Uterus (tissue), 4 donors: ENCODE measurements around the gene ASIP. TPM values are rescaled to one million over a fixed set of nuclear protein-coding genes. Genes with fewer than 3 reads are reported as not detected.
"Not testable (repeated sequence)": the region's sequence is repeated elsewhere in the genome, so short reads cannot be mapped to it uniquely, and the experiment has no call there.

ENCODE experiments used
- DNase-seq, 2 donors: peaks; one replicate each; pipeline ENCODE4 v3.0.0-alpha.2; 2019 to 2020
- H3K27ac ChIP-seq, 2 donors: fragments of 200-600 bp; sonication (generic); 1 replicate in 1 of 2; 2 replicates in 1 of 2; pipeline ENCODE4 v1.5.1; 2016 to 2018
- H3K27me3 ChIP-seq, 2 donors: fragments of 200-600 bp; sonication (generic); one replicate each; pipeline ENCODE4 v1.5.1; 2018 to 2019; ENCODE audit warnings: control low read depth in 1 of 2
- H3K36me3 ChIP-seq, 2 donors: fragments of 200-600 bp; sonication (generic); one replicate each; pipeline ENCODE4 v1.5.1; 2019; ENCODE audit warnings: control low read depth in 1 of 2
- H3K4me1 ChIP-seq, 2 donors: fragments of 200-600 bp; sonication (generic); one replicate each; pipeline ENCODE4 v1.5.1; 2018 to 2019; ENCODE audit warnings: control low read depth in 1 of 2
- H3K4me3 ChIP-seq, 2 donors: fragments of 200-600 bp; sonication (generic); 1 replicate in 1 of 2; 2 replicates in 1 of 2; pipeline ENCODE4 v1.5.1; 2018 to 2019; ENCODE audit warnings: mild to moderate bottlenecking in 1 of 2
- H3K9me3 ChIP-seq, 2 donors: fragments of 200-600 bp; sonication (generic); one replicate each; pipeline ENCODE4 v1.5.1; 2019; ENCODE audit warnings: control low read depth in 1 of 2
- POLR2A ChIP-seq, 2 donors: fragments of 450-650 bp; IDR thresholded peaks; one replicate each; pipeline ENCODE4 v1.6.1; 2016; ENCODE audit warnings: antibody characterized with exemption in 2 of 2, mild to moderate bottlenecking in 1 of 2, moderate library complexity in 1 of 2
- intact Hi-C: fragments of 100-400 bp; cut with DNase I; formaldehyde crosslinking; loops from one replicate; pipeline ENCODE4 v1.15.1; 2023; ENCODE audit warnings: low total_unique reads
- total RNA-seq, 4 donors: library from RNA; depleted of rRNA in 3 of 4; stranded (reverse); fragments of >200 nt in 3 of 4; gene quantifications; one replicate each; pipeline versions ENCODE4 v1.1.0 to v1.2.4, GENCODE V29; 2014 to 2023
- TF ChIP-seq, protein P1 (sequence below), 4 experiments: fragments of 200-600 bp in 2 of 4; fragments of 450-650 bp in 2 of 4; sonication (generic) in 2 of 4; IDR thresholded peaks; one replicate each; pipeline ENCODE4 v1.5.1; 2016 to 2019; ENCODE audit warnings: antibody characterized with exemption in 4 of 4, mild to moderate bottlenecking in 2 of 4, moderate library complexity in 1 of 4
- donor health status: DM: yes; HTN: yes; CAD: no.

The ASIP gene
- total RNA-seq, 4 donors from 2014 or later: not detected

DNA sequence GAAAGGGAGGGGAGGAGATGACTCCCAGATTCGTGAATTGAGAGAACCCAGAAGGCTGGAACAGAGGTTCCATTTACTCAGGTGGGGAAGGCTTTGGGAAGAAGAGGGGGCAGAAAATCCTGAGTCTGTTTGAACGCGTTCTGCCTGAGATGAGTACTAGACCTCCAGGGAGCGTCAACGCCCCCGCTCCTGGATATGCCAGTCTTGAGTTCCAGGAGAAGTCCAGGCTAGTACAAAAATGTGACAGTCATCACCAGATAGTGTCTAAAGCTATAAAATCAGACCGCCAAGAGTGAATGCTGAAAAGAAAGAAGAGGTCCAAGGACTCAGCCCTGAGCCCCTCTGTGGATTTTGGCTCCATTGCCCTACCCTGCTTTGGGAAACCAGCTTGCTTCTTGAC lies 53.3 kb downstream of the ASIP start:
- Histone ChIP-seq H3K4me1 (no peaks in the 10 kb centered on the region), H3K36me3 (no peaks in the 10 kb centered on the region), H3K27ac (no peak overlapping the region), H3K27me3 (no peaks in the 10 kb centered on the region), H3K4me3 (no peak overlapping the region), H3K9me3 (no peaks in the 10 kb centered on the region)
- TF ChIP-seq, protein P1, sequence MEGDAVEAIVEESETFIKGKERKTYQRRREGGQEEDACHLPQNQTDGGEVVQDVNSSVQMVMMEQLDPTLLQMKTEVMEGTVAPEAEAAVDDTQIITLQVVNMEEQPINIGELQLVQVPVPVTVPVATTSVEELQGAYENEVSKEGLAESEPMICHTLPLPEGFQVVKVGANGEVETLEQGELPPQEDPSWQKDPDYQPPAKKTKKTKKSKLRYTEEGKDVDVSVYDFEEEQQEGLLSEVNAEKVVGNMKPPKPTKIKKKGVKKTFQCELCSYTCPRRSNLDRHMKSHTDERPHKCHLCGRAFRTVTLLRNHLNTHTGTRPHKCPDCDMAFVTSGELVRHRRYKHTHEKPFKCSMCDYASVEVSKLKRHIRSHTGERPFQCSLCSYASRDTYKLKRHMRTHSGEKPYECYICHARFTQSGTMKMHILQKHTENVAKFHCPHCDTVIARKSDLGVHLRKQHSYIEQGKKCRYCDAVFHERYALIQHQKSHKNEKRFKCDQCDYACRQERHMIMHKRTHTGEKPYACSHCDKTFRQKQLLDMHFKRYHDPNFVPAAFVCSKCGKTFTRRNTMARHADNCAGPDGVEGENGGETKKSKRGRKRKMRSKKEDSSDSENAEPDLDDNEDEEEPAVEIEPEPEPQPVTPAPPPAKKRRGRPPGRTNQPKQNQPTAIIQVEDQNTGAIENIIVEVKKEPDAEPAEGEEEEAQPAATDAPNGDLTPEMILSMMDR (IDR thresholded peaks at IDR 0.05): no peak
- no peak for TF ChIP-seq POLR2A (IDR thresholded peaks at IDR 0.05)
- intact Hi-C loops: no loop called here
- no peak for DNase-seq

DNA sequence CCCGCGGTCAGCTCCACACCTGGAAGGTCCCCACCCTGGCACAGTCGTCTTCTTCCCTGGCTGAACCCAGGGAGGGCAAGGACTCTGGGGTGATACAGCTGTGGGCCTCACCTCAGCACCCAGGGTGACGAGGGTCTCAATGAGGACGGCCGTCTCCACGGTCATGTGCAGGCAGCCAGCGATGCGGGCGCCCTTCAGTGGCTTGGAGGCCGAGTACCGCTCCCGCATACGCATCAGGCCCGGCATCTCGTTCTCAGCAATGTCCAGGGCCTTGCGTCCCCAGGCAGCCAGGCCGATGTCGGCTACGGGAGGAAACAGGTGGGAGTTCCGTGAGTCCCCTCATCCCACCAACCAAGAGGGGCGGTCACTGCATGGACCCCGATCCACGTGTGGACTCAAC lies 54.1 kb downstream of the ASIP start:
- H3K36me3 ChIP-seq: no peaks in the 10 kb centered on the region
- intact Hi-C loops: no loop called here

DNA sequence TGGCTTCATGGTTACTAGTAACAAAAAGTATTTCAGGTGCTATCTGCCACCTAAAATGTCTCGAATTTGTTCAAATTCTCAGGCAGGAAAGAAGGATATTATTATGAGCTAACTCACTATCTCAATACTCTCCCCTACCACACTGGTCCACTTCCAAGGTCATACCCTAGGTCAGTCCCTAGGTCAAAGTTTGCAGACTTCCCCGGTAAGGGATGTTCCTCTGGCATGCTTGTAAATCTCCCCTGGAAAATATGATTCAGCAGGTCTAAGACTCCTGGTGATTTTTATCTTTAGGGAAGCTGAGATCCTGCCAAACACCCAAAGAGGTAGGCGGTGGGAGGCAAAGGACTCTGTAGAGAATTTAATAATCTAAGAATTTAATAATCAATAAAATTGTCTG lies 55.2 kb downstream of the ASIP start:
- no peaks in the 10 kb centered on the region for H3K36me3 ChIP-seq
- no peaks in the 10 kb centered on the region for H3K27me3 ChIP-seq
- no peak for TF ChIP-seq POLR2A (IDR thresholded peaks at IDR 0.05)
- H3K4me3 ChIP-seq: no peak overlapping the region
- intact Hi-C loops: no loop called here
- no peaks in the 10 kb centered on the region for H3K4me1 ChIP-seq
- H3K9me3 ChIP-seq: no peaks in the 10 kb centered on the region
- no peak for DNase-seq
- no peak overlapping the region for H3K27ac ChIP-seq

More for the DNA sequence above, 54.1 kb downstream of the ASIP start:
- no peak for DNase-seq
- H3K4me3 ChIP-seq: no peak overlapping the region
- H3K27ac ChIP-seq: no peak overlapping the region
- H3K4me1 ChIP-seq: no peaks in the 10 kb centered on the region
- TF ChIP-seq, protein P1 (IDR thresholded peaks at IDR 0.05): no peak
- no peak for TF ChIP-seq POLR2A (IDR thresholded peaks at IDR 0.05)
- H3K27me3 ChIP-seq: no peaks in the 10 kb centered on the region
- H3K9me3 ChIP-seq: no peaks in the 10 kb centered on the region

DNA sequence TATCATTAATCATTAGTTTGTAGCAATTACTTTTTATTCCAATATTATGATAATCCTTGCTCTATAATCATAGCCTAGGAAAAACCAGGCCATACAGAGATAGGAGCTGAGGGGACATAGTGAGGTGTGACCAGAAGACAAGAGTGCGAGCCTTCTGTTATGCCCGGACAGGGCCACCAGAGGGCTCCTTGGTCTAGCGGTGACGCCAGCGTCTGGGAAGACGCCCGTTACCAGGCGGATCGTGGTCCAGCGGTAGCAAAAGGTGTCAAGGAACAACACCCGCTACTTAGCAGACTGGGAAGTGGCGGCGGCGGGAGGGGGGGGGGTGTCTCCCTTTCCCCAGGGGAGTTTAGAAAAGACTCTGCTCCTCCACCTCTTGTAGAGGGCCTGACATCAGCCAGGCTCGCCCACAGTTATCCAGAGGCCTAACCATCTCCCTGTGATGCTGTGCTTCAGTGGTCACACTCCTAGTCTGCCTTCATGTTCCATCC lies 57.1 kb downstream of the ASIP start:
- H3K27ac ChIP-seq, H3K27me3 ChIP-seq, intact Hi-C loops, H3K36me3 ChIP-seq, DNase-seq, H3K4me1 ChIP-seq, H3K4me3 ChIP-seq, H3K9me3 ChIP-seq: not testable (repeated sequence)

DNA sequence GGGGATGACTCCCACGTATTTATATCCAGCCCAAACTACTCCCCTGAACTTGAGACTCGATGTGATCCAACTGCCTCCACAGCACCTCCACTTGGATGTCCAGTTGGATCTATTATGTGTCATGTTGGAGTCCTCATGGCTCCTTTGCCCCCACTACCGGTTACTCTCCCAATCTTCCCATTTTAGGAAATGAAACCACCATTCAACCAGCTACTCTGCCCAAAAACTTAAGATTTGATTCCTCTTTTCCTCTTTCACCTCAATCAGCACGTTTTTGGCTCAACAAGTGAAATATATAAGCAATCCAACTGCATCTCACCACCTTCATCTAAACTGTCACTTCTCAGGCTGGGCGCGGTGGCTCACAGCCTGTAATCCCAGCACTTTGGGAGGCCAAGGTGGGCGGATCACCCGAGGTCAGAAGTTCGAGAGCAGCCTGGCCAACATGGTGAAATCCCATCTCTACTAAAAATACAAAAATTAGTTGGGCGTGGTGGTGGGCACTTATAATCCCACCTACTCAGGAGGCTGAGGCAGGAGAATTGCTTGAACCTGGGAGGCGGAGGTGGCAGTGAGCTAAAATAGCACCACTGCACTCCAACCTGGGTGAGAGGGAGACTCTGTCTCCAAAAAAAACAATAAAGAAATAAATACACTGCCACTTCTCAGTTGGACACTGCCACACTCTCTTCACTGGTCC lies 58.5 kb downstream of the ASIP start:
- H3K27me3 ChIP-seq: no peaks in the 10 kb centered on the region
- no peak for DNase-seq
- TF ChIP-seq, protein P1 (IDR thresholded peaks at IDR 0.05): no peak
- no peak for TF ChIP-seq POLR2A (IDR thresholded peaks at IDR 0.05)
- H3K4me1 ChIP-seq: no peaks in the 10 kb centered on the region
- no peak overlapping the region for H3K27ac ChIP-seq
- intact Hi-C loops: no loop called here
- H3K9me3 ChIP-seq: no peaks in the 10 kb centered on the region
- H3K36me3 ChIP-seq: no peaks in the 10 kb centered on the region
- no peak overlapping the region for H3K4me3 ChIP-seq

DNA sequence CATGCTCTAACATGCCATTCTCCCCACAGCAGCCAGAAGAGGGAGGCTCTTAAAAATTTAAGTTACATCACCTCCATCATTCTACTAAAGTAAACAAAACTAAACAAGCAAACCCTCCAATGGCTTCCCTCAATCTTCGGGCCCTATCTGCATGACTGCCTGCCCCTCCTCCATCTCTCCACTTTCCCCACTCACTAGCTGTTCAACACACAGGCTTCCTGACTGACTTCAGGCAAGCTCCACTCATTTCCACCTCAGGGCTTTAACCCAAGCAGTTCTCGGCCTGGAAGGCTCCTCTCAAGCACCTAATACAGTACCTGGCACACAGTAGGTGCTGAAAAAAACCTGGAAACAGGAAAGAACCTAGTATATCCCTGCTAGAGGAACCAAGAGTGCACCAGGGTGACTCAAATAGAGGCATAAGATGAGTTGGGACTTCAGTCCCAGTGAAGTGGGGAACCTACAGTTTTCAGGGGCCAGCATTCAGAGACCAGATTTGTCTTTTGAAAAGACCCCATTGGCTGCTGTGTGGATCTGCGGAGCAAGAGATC lies 59.1 kb downstream of the ASIP start:
- no peak for DNase-seq
- Histone ChIP-seq H3K27me3 (no peaks in the 10 kb centered on the region), H3K9me3 (no peaks in the 10 kb centered on the region), H3K36me3 (no peaks in the 10 kb centered on the region), H3K4me3 (no peak overlapping the region), H3K27ac (no peak overlapping the region), H3K4me1 (no peaks in the 10 kb centered on the region)
- intact Hi-C loops: no loop called here
- TF ChIP-seq POLR2A (IDR thresholded peaks at IDR 0.05): no peak
- TF ChIP-seq, protein P1 (IDR thresholded peaks at IDR 0.05): no peak
